HEK293 (cell line): ENCODE data around the gene HOXB9.

Experiments
- FEZF1 ChIP-seq: fragments of 450-650 bp; formaldehyde crosslinking; IDR thresholded peaks from 2 replicates; pipeline ENCODE4 v1.5.1; 2016; ENCODE audit warnings: missing biosample characterization, missing genetic modification characterization
- GLI2 ChIP-seq: fragments of 450-650 bp; formaldehyde crosslinking; IDR thresholded peaks from 2 replicates; pipeline ENCODE4; 2017; ENCODE audit warnings: missing biosample characterization, missing genetic modification characterization, low read depth, borderline replicate concordance
- GLIS2 ChIP-seq: fragments of 450-650 bp; formaldehyde crosslinking; IDR thresholded peaks from 2 replicates; pipeline ENCODE4 v1.5.1; 2016; ENCODE audit warnings: missing biosample characterization, missing genetic modification characterization
- HOXC10 ChIP-seq: sonication (generic); formaldehyde crosslinking; IDR thresholded peaks from 2 replicates; pipeline ENCODE4 v1.8.1; 2023; ENCODE audit warnings: mild to moderate bottlenecking, missing genetic modification reagents
- KLF17 ChIP-seq: fragments of 450-650 bp; formaldehyde crosslinking; IDR thresholded peaks from 2 replicates; pipeline ENCODE4 v1.5.1; 2016; ENCODE audit warnings: missing biosample characterization, missing genetic modification characterization
- OSR2 ChIP-seq: fragments of 450-650 bp; formaldehyde crosslinking; IDR thresholded peaks from 2 replicates; pipeline ENCODE4 v1.5.1; 2016; ENCODE audit warnings: missing biosample characterization, missing genetic modification characterization
- PRDM10 ChIP-seq: fragments of 450-650 bp; formaldehyde crosslinking; IDR thresholded peaks from 2 replicates; pipeline ENCODE4 v1.5.1; 2016; ENCODE audit warnings: missing biosample characterization, missing genetic modification characterization
- REST ChIP-seq: fragments of 450-650 bp; formaldehyde crosslinking; IDR thresholded peaks from 2 replicates; pipeline ENCODE4 v1.5.1; 2016; ENCODE audit warnings: missing biosample characterization, missing genetic modification characterization
- SCRT2 ChIP-seq: fragments of 450-650 bp; formaldehyde crosslinking; IDR thresholded peaks from 2 replicates; pipeline ENCODE4 v1.5.1; 2016; ENCODE audit warnings: missing biosample characterization, missing genetic modification characterization
- ZBTB7A ChIP-seq: fragments of 450-650 bp; formaldehyde crosslinking; IDR thresholded peaks from 2 replicates; pipeline ENCODE4 v1.5.1; 2016; ENCODE audit warnings: low read depth, missing biosample characterization, missing genetic modification characterization
- ZFP37 ChIP-seq: fragments of 450-650 bp; formaldehyde crosslinking; IDR thresholded peaks from 2 replicates; pipeline ENCODE4 v1.5.1; 2016; ENCODE audit warnings: missing biosample characterization, missing genetic modification characterization
- ZFP69B ChIP-seq: fragments of 450-650 bp; formaldehyde crosslinking; IDR thresholded peaks from 2 replicates; pipeline ENCODE4 v1.5.1; 2016; ENCODE audit warnings: missing biosample characterization, missing genetic modification characterization
- ZNF10 ChIP-seq: fragments of 450-650 bp; formaldehyde crosslinking; IDR thresholded peaks from 2 replicates; pipeline ENCODE4 v1.5.1; 2017; ENCODE audit warnings: missing biosample characterization, missing genetic modification characterization
- ZNF114 ChIP-seq: fragments of 450-650 bp; formaldehyde crosslinking; IDR thresholded peaks from 2 replicates; pipeline ENCODE4 v1.5.0; 2017; ENCODE audit warnings: missing biosample characterization, missing genetic modification characterization
- ZNF132 ChIP-seq: fragments of 450-650 bp; formaldehyde crosslinking; IDR thresholded peaks from 2 replicates; pipeline ENCODE4 v1.5.1; 2017; ENCODE audit warnings: missing biosample characterization, missing genetic modification characterization, borderline replicate concordance
- ZNF138 ChIP-seq: fragments of 450-650 bp; formaldehyde crosslinking; IDR thresholded peaks from 2 replicates; pipeline ENCODE4 v1.5.1; 2016; ENCODE audit warnings: missing biosample characterization, missing genetic modification characterization, borderline replicate concordance
- ZNF16 ChIP-seq: fragments of 450-650 bp; formaldehyde crosslinking; IDR thresholded peaks from 2 replicates; pipeline ENCODE4 v1.5.1; 2016; ENCODE audit warnings: low read depth, missing biosample characterization, missing genetic modification characterization
- ZNF266 ChIP-seq: fragments of 450-650 bp; formaldehyde crosslinking; IDR thresholded peaks from 2 replicates; pipeline ENCODE4 v1.5.1; 2016; ENCODE audit warnings: missing biosample characterization, missing genetic modification characterization, low read depth
- ZNF302 ChIP-seq: fragments of 450-650 bp; formaldehyde crosslinking; IDR thresholded peaks from 2 replicates; pipeline ENCODE4 v1.5.1; 2016; ENCODE audit warnings: missing biosample characterization, missing genetic modification characterization, low read depth
- ZNF341 ChIP-seq: fragments of 450-650 bp; formaldehyde crosslinking; IDR thresholded peaks from 2 replicates; pipeline ENCODE4; 2016; ENCODE audit warnings: low read depth, missing biosample characterization, missing genetic modification characterization
- ZNF366 ChIP-seq: fragments of 450-650 bp; formaldehyde crosslinking; conservative IDR thresholded peaks from 2 replicates; pipeline ENCODE4 v1.5.1; 2016; ENCODE audit warnings: missing biosample characterization, missing genetic modification characterization
- ZNF394 ChIP-seq: fragments of 450-650 bp; formaldehyde crosslinking; IDR thresholded peaks from 2 replicates; pipeline ENCODE4 v1.5.1; 2016; ENCODE audit warnings: missing biosample characterization, missing genetic modification characterization, mild to moderate bottlenecking, moderate library complexity, borderline replicate concordance
- ZNF416 ChIP-seq: fragments of 450-650 bp; formaldehyde crosslinking; IDR thresholded peaks from 2 replicates; pipeline ENCODE4 v1.5.1; 2016; ENCODE audit warnings: missing biosample characterization, missing genetic modification characterization
- ZNF501 ChIP-seq: fragments of 450-650 bp; formaldehyde crosslinking; IDR thresholded peaks from 2 replicates; pipeline ENCODE4 v1.5.1; 2016; ENCODE audit warnings: missing biosample characterization, missing genetic modification characterization
- ZNF530 ChIP-seq: fragments of 450-650 bp; formaldehyde crosslinking; IDR thresholded peaks from 2 replicates; pipeline ENCODE4 v1.5.1; 2016; ENCODE audit warnings: low read depth, missing biosample characterization, missing genetic modification characterization
- ZNF549 ChIP-seq: fragments of 450-650 bp; IDR thresholded peaks from 2 replicates; pipeline ENCODE4 v1.5.1; 2018; ENCODE audit warnings: missing biosample characterization, missing genetic modification characterization, mild to moderate bottlenecking, inconsistent platforms, moderate library complexity
- ZNF561 ChIP-seq: fragments of 450-650 bp; IDR thresholded peaks from 2 replicates; pipeline ENCODE4 v1.5.1; 2018; ENCODE audit warnings: missing biosample characterization, missing genetic modification characterization, borderline replicate concordance
- ZNF571 ChIP-seq: fragments of 450-650 bp; formaldehyde crosslinking; IDR thresholded peaks from 2 replicates; pipeline ENCODE4 v1.5.0; 2017; ENCODE audit warnings: missing biosample characterization, missing genetic modification characterization
- ZNF585B ChIP-seq: fragments of 450-650 bp; formaldehyde crosslinking; IDR thresholded peaks from 2 replicates; pipeline ENCODE4 v1.5.1; 2016; ENCODE audit warnings: missing biosample characterization, missing genetic modification characterization
- ZNF670 ChIP-seq: fragments of 450-650 bp; formaldehyde crosslinking; IDR thresholded peaks from 2 replicates; pipeline ENCODE4 v1.5.1; 2016; ENCODE audit warnings: missing biosample characterization, missing genetic modification characterization, low read depth
- ZNF677 ChIP-seq: fragments of 450-650 bp; IDR thresholded peaks from 2 replicates; pipeline ENCODE4 v1.5.0; 2018; ENCODE audit warnings: missing biosample characterization, mild to moderate bottlenecking, missing genetic modification characterization, moderate library complexity
- ZNF704 ChIP-seq: fragments of 450-650 bp; formaldehyde crosslinking; IDR thresholded peaks from 2 replicates; pipeline ENCODE4 v1.5.1; 2016; ENCODE audit warnings: missing biosample characterization, missing genetic modification characterization
- ZNF791 ChIP-seq: fragments of 450-650 bp; formaldehyde crosslinking; IDR thresholded peaks from 2 replicates; pipeline ENCODE4 v1.5.1; 2016; ENCODE audit warnings: missing biosample characterization, missing genetic modification characterization

Gene HOXB9

DNA sequence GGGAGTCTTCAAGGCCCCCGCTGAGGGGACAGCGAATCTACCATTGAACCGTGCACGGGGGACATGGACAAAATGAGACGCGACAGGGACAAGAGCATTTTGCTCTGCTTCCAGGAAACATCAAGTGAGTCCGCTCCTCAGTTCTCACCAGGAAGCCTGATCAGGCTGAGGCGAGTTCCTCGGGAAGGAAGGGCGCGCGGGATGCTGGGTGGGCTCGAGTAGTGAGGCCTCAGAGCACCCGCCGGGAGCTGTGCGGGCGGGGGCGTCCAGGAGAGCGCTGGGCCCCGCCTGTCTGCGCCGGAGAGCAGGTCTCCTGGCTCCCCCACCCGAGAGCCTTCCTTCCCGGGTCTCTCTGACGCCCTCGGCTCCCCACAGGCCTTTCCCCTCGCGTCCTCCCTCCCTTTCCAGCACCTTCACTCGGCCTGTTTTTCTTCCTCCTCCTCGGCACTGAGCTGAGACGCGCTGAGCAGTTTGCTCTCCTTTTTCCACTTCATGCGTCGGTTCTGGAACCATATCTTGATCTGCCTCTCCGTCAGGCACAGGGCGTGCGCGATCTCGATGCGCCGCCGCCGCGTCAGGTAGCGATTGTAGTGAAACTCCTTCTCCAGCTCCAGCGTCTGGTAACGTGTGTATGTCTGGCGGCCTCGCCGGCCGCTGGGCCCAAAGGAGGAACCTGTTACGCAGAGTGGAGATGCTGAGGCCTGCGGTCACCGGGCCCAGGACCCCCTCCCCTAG lies 30.0 kb downstream of the HOXB9 start (continued):
- TF ChIP-seq ZNF677 (tag by site-specific recombination) (no peak), ZNF670 (tag by site-specific recombination) (no peak), ZNF266 (tag by site-specific recombination) (no peak), GLIS2 (tag by site-specific recombination) (no peak; the same call in 1 of the 2 replicates), FEZF1 (tag by site-specific recombination) (no peak), PRDM10 (tag by site-specific recombination) (0 out of 2 replicates have a peak, but pooled peaks have one; percentile 14), ZNF571 (tag by site-specific recombination) (no peak), ZNF16 (tag by site-specific recombination) (no peak), ZFP37 (tag by site-specific recombination) (no peak), REST (tag by site-specific recombination) (no peak), ZNF704 (no peak), ZNF394 (tag by site-specific recombination) (no peak), SCRT2 (tag by site-specific recombination) (peak; percentile 92), ZNF366 (tag by site-specific recombination) (no peak; the same call in 1 of the 2 replicates), ZNF501 (tag by site-specific recombination) (no peak), GLI2 (tag by site-specific recombination) (no peak), ZNF530 (tag by site-specific recombination) (no peak), ZNF302 (tag by site-specific recombination) (no peak), HOXC10 (CRISPR knock-in tag) (no peak), OSR2 (no peak), ZNF132 (no peak), ZFP69B (tag by site-specific recombination) (peak; percentile 77), ZNF585B (no peak), ZNF114 (no peak), ZBTB7A (tag by site-specific recombination) (no peak; the same call in 1 of the 2 replicates), ZNF341 (no peak; the same call in 1 of the 2 replicates), ZNF791 (tag by site-specific recombination) (no peak), ZNF416 (tag by site-specific recombination) (no peak), ZNF10 (tag by site-specific recombination) (no peak; the same call in 1 of the 2 replicates), ZNF561 (no peak), ZNF549 (tag by site-specific recombination) (no peak), KLF17 (tag by site-specific recombination) (peak; percentile 19), ZNF138 (tag by site-specific recombination) (no peak)
